Suppressor macrophage treated with lipopolysaccharide for 1 hour (primary cell): ENCODE results near the gene FMNL3.
"Not testable (repeated sequence)": the region's sequence is repeated elsewhere in the genome, so short reads cannot be mapped to it uniquely, and the experiment has no call there.

ENCODE experiments used
- DNase-seq, 3 donors: peaks; one replicate each; pipeline ENCODE4 v3.0.0-alpha.2; 2020 to 2022

The FMNL3 gene, protein sequence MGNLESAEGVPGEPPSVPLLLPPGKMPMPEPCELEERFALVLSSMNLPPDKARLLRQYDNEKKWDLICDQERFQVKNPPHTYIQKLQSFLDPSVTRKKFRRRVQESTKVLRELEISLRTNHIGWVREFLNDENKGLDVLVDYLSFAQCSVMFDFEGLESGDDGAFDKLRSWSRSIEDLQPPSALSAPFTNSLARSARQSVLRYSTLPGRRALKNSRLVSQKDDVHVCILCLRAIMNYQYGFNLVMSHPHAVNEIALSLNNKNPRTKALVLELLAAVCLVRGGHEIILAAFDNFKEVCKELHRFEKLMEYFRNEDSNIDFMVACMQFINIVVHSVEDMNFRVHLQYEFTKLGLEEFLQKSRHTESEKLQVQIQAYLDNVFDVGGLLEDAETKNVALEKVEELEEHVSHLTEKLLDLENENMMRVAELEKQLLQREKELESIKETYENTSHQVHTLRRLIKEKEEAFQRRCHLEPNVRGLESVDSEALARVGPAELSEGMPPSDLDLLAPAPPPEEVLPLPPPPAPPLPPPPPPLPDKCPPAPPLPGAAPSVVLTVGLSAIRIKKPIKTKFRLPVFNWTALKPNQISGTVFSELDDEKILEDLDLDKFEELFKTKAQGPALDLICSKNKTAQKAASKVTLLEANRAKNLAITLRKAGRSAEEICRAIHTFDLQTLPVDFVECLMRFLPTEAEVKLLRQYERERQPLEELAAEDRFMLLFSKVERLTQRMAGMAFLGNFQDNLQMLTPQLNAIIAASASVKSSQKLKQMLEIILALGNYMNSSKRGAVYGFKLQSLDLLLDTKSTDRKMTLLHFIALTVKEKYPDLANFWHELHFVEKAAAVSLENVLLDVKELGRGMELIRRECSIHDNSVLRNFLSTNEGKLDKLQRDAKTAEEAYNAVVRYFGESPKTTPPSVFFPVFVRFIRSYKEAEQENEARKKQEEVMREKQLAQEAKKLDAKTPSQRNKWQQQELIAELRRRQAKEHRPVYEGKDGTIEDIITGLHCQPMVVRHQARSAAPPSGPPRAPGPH

DNA sequence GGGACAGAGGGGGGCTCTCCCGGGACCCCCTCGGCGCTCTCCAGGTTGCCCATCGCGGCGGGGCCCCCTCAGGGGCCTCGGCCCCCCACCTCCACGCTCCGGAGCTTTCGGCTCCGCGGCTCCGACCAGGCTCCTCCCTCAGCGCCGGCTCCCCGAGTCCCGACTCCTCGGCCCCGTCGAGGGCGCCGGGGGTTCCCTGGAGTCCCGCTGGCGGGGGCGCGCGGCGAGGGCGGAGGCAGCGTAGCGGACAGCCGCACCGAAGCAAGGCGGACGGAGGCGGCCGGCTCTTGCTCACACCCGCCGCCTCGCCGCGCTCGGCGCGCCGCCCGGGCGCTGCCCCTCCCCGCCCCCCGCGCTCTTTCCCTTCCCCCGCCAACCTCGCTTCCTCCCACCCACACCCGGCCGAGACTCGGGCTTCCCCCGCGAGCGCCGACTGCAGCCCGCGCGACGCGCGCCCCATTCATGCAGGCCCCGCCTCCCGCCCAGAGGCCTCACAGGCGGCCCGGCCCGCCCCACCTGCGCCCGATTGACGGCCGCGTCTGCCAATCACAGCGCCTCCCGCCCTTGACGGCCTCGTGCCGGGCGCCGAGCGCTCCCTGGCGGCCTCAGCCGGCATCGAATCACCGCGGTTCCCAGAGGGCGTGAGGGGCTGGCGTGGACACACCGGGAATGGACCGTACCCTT is at the start of gene FMNL3:
Gene FMNL3, minus strand, starts transcription at position 278 of the 684 bp plus-strand sequence. Its CDS starts 225 bp downstream, at position 53.
- peak; percentile 99 to 100 (median 99) for DNase-seq

DNA sequence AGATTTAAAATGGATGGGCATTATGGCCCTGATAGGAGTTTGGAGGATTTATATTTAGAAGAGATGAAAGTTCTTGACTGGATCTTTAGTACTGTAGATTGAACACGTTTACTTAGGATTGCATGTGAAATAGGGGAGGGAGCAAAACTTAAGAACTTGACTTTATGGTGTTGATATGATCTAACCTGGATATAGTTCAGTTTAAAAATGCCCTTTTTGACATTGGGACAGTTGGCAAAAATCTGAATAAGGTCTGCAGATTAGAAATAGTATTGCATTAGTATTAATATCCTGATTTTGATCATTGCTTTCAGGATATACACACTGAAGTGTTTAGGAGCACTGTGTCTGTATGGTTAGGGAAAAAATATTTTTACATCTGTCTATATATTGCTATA is 43.8 kb upstream of the FMNL3 start:
- DNase-seq, result no peak

DNA sequence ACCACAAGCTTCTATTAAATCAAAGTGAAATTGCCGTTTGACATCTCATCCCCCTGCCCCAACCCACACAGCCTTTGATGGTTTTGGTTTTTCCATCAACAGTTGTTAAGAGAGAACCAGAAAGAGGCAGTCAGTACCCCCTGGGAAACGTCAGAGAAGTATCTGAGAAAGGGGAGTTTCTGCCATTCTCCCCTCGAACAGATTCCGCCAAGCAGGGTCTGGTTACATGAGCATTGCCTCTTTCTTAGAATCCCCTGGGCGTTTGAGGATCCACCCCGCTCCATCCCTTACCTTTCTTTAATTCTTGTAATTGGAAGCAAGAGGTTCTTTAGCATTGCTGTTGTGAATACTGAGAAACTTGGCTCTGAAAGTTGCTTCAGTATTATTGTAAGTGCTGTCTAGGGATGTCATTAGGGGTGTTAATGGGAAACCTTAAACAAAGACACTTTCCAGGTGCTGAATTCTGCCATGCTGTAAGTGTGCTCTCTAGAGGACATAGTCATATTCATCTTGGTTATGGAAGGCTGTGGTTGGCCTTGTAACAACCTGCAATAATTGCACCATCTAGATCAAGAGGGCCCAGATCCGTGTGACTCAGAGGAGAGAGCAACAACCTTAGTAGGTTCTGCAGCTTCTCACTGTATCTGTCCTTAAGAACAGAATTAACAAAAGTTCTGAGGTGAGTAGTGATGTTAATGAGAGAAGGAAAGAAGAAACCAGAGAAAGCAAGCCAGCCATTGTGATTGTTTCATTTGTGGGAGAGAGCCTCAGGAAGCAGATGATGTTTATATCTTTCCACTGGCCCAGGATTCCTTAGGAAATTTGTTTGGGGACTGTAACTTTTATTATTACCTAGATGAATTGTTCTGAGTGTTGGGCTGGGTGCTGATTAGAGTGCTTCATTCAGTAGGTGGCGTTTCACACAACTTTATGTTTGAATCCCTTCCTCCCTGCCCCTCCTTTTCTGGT is 43.1 kb upstream of the FMNL3 start:
- DNase-seq, result peak; percentile 39 to 69 (median 56)

DNA sequence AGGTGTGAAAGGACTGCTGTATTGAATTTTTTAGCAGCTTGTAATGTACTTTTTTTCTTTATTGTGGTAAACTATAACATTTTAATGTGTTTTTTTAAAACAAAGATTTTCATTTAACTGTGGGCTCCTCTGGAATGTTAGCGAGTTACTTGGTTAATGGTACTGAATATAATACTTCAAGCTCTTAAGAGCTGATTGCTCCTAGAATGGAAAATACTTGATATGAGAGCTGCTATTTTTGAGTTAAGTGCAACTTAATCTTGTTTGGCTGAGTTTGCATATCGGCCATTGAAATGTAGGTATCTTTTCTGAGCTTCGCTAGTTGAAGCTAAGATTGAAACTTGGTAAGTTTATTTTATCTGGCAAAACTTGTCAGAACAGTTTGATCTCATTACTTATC is 41.6 kb upstream of the FMNL3 start:
- no peak for DNase-seq

DNA sequence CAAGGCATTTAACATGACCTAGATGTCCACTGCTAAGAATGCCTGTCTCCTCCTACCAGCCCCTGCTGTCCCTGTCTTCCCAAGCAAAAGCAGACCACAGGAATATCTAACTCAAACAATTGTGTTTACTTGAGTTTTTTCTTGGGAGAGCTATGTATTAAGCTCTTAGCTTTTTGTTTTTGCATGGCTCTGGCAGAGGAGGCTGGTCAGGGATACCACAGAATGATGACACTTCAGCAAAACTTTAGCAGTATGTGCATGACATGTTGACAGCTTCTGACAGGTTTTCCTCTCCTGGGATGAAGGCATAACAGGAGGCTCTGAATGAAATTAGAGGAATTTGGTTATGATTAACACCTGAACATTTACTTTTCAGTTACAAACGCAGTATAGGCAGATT is 41.1 kb upstream of the FMNL3 start:
- DNase-seq, result no peak

DNA sequence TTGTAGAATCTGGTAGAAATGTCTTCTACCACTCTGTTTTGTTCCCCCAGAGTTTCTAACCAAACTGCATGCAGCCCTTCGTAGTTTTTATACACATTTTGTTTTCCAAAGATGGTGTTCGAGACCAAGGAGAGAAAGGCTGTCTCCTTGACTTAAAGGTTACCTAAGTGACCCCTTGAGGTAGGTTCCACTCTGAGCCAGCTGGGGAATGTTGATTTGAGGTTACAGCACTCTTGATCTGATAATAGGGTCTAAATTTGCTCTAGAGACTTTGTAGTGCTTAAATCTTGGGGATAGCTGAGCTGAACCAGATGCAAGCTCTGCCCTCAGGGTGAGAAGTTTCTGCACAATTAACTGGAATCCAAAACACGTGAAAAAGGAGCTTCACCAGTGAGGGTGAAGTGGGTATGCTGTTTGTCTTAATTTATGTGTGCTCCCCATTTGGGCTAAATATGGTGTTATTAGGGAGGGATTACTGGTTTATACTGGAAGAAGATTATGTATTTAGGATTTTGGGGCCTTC is 37.2 kb upstream of the FMNL3 start:
- DNase-seq, result no peak

DNA sequence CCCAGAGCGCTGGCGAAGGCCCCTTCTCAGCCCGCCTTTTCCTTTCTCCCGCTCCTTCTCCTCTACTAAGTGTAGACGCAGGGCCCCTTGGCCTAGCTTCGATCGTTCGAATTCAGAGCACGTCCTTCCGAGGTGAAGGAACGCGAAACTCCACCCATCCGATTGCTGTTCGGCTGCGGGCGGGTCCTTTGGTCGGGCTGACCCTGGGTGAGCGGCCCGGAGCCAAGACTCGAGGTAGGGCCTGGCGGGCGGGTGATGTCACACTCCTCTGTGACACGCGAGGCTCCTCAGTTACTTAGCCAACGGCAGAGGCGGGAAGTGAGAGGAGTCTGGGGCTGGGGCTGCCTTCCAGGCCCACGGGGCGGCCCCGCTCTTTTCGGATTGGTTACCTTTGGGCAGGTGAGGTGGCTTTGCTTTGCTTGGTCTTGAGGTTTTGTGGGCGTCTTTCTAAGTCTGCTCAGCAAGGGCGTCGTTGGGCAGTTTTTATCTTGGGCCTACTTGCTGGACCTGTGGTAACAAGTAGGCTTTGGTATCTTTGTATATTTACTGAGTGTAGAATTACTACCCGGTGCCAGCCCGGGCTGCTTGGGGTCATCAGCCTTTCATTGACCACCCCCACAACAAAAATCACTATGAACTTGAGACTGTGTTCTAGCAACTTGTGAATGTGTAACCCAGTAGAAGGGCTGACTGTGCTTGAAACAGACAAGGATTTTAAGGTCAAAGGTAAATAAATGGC is 34.8 kb upstream of the FMNL3 start:
- DNase-seq, result peak; percentile 94 to 96 (median 95)

DNA sequence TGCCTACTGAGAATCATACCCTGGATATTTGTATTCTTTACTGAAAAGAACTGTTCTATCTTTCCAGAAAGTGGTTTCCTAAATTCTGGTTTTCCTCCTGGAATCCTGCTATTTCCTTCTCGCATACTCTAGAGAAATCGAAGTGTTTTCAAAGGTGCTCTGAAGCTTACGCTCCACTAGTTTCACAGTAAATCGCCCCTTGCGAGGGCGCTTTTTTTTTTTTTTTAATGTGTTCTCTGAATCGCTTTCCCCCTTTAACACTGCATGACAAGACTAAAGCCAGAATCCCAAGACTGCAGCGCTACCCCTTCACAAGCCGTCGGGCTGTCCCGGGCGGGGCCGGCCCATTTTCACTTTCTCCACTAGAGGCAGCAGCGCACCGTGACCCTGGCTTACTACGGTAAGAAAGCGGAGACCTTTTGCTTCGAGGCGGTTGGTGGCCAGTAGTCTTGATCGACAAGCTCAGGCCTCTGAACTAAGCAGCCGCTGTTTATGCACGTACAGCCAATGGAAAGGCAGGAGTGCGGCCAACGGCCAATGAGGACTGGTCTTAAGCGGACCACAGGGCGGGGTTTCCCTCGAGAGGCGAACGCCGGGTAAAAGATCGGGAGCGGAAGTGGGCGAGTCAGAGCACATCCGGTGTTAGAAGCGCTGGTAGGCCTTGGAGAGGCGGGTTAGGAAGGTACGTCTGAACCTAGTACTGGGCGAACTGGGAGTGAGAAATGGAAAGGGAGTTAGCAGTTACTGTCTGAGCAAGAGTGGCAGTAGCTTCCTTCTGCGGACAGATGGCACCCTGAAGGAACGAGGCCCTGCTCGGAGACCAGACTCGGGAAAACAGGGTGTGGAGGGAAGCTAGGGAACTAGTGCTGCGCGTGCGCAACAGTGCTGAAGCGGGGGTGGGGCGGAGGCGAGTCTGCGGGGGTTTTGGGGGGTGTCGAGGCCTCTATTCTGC is 34.0 kb upstream of the FMNL3 start, which contains the start of gene TMBIM6:
Gene TMBIM6, plus strand, starts transcription at position 628 of the 952 bp plus-strand sequence. CDS start 10,937 bp downstream, outside the sequence.
- peak; percentile 99 to 100 (median 100) for DNase-seq

DNA sequence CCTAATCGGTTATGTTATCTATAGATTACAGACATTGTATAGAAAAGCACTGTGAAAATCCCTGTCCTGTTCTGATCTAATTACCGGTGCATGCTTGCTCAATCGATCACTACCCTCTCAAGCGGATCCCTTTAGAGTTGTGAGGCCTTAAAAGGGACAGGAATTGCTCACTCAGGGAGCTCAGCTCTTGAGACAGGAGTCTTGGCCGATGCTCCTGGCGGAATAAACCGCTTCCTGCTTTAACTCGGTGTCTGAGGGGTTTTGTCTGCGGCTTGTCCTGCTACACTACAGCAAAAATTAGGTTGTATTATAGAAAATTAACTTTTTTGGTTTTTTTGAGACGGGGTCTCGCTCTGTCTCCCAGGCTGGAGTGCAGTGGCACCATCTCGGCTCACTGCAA is 33.1 kb upstream of the FMNL3 start:
- not testable (repeated sequence) for DNase-seq

DNA sequence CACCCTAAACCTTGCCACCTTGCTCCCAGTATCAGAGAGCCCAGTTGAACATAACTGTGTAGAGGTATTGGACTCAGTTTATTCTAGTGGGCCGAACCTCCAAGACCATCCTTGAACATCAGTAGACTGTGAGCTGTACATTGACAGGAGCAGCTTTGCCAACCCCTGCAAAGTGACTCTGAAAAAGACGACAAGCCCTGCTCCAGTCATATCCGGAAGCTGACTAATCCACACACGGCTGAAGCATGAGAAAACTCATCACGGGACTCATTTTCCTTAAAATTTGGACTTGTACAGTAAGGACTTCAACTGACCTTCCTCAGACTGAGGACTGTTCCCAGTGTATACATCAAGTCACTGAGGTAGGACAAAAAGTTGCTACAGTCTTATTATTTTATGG is 31.5 kb upstream of the FMNL3 start:
- DNase-seq, result not testable (repeated sequence)

DNA sequence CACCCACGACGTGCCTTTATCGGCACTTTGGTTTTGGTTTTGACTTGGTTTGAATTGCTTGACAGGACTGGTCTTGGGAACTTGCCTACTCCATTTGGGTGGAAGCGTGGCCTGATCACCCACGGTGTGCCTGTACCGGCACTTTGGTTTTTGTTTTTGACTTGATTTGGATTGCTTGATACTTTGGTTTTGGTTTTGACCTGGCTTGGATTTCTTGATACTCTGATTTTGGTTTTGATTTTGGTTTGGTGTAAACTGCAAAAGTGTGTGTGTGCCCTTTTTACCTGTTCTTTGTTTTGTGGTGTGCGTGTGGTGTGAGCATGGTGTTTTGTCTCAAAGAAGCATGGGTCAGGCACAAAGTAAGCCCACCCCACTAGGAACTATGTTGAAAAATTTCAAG is 27.7 kb upstream of the FMNL3 start:
- DNase-seq, result not testable (repeated sequence)

DNA sequence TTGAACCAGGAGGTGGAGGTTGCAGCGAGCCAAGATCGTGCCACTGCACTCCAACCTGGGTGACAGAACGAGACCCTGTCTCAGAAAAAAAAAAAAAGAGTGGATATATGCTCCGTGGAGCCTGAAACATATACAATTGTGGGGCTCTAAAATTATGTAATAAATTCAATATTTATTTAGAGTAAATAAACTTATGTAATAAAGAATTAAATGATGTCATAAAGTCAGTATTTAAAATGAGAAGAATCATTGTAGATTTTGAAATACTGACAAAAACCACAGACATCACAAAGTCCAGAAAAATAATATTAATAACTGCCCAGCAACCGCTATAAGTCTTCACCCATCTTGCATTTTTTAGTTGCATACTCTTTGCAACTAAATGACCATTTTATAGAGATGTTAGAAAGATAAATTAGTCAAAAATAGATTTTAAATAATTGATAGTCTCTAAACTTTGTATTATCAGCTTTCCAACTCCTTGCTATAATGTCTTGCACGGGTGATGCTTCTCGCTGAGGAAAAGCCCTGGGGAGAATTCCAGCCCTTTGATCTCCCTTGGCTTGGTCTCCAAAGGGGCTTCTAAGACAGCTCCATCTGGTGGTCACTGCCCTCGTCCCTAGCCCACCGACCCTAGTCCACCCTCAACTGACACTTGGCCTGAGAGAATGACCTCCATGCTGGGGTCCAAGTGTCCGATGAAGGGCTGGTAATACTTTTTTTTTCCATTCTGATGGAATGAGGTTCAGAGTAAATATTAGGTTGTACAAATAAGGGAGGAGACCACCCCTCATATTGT is 26.2 kb upstream of the FMNL3 start:
- DNase-seq, result no peak

DNA sequence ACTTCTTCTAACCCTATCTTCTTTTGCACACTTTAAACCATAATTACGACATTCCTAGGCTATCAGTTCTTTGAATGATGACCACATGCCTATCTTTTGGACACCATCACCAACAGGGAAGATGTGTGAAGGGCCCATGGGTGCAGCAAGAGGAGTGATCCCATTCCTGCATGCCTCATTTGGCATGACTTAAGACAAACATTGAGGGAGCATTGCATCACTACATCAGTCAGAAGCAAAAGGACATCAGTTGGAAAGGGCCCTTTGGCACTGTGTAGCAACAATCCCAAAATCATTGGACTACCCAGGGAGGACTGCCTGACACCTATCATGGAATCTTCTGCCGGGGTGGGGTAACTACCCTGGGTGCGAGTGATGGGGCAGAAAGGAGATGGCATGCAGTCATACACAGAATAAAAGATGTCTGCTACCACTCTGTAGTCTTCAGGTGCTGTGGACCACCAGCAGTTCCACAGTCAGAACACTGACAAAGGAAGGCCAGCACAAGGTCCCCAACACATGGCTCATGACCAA is 23.4 kb upstream of the FMNL3 start:
- DNase-seq, result peak; percentile 21 to 26 (median 25)

DNA sequence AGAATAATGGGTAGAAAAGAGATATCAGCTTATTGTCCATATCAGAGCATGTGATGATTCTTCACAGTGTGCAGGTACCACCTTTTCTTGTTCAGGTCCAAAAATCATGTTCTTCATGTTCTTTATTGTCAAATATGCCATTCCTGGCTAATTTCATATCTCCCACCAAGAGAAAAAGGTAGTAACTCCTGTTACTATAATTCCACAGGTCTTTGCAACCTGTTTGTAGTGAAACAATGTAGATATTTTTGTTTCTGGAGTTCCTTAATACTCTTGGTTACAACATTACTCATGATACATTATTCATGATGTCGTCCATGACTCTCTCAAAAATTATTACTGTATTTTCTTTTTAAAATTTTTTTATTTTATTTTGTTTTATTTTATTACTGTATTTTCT is 22.8 kb upstream of the FMNL3 start:
- DNase-seq, result no peak

DNA sequence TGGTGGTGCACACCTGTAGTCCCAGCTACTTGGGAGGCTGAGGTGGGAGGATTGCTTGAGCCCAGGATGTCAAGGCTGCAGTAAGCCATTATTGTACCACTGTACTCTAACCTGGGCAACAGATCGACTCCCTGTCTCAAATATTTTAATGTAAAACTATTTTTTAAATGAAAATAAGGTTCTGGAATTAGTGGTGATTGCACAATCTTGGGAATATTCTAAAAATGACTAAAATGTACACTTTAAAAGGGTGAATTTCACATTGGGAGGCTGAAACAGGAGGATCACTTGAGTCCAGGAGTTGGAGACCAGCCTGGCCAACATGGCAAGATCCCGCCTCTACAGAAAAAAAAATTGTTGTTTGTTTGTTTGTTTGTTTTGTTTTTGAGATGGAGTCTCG is 21.2 kb upstream of the FMNL3 start:
- DNase-seq, result no peak

DNA sequence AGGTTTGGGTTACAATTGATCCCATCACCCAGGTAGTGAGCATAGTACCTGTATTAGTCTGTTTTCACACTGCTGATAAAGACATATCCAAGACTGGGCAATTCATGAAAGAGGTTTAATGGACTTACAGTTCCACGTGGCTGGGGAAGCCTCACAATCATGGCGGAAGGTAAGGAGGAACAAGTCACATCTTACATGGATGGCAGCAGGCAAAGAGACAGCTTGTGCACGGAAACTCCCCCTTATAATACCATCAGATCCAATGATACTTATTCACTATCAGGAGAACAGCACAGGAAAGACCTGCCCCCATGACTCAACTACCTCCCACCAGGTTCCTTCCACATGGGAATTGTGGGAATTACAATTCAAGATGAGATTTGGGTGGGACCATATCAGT is 14.2 kb upstream of the FMNL3 start:
- DNase-seq, result not testable (repeated sequence)

DNA sequence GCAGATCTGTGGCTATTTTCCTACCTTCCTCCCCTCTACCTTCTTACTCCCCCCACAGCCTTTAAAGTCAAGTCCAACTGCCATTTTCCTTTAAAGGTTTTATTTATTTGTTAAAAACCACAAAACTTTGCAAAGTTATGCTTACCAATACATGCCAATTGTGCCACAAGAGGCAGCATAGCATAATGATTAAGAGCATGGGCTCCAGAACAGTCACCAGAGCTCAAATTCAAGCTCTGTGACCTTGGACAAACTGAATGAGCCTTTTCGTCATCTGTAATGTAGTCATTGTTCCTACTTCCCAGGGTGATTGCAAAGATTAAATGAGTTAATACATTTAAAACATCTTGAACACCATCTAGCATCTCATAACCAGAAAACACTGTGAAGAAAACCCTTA is 13.0 kb upstream of the FMNL3 start:
- peak in 1 of 3 donors; percentile 25 for DNase-seq

DNA sequence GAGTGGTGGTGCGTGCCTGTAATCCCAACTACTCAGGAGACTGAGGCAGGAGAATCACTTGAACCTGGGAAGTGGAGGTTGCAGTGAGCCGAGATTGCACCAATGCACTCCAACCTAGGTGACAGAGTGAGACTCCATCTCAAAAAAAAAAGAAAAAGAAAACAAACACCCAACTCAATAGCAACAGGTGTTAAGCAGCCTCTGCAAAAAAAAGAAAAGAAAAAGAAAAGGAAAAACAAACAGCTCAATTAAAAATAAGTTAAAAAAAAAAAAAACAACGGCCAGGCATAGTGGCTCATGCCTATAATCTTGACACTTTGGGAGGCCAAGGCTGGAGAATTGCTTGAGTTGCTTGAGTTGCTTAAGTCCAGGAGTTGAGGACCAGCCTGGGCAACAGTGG is 10.6 kb upstream of the FMNL3 start:
- DNase-seq, result not testable (repeated sequence)
